Neural progenitor cell (in vitro differentiated cells): Measurements from ENCODE around the gene BRD7.

Source experiments
- EZH2 ChIP-seq: fragments of 200-600 bp; sonication (generic); IDR thresholded peaks from 2 replicates; pipeline ENCODE4 v1.6.1; 2017; ENCODE audit warnings: antibody characterized with exemption, mild to moderate bottlenecking, moderate library complexity
- TF ChIP-seq, protein P1 (sequence below): fragments of 200-600 bp; sonication (generic); IDR thresholded peaks from 2 replicates; pipeline ENCODE4 v1.5.1; 2017; ENCODE audit warnings: antibody characterized with exemption, mild to moderate bottlenecking

DNA sequence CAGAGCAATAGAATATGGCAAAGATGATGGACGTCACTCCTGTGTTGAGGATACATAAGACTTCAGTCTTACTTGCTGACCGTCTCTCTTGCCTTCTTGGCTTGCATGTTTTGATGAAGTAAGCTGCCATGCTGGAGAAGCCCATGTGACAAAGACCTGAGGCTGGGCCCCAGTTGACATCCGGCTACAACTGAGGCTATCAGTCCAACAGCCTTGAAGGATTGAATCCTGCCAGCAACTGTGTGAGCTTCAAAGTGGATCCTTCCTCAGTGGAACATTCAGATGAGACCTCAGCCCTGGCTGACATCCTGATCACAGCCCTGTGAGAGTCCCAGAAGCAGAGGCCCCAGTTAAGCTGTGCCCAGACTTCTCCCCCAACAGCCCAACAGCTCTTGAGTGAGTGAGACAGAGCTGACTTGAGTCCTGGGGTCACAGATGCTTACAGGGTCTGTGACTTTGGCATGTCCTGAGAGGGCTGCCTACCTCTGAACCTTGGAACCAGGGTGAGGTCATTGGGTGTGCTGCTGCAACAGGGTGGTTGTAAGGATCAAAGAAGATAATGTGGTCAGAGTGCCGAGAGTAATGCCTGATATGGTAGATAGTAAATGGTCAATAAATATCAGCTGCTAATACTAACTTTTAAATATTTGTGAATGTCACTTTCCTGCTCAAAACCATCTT is 2.4 kb upstream of the BRD7 start:
- TF ChIP-seq, protein P1, sequence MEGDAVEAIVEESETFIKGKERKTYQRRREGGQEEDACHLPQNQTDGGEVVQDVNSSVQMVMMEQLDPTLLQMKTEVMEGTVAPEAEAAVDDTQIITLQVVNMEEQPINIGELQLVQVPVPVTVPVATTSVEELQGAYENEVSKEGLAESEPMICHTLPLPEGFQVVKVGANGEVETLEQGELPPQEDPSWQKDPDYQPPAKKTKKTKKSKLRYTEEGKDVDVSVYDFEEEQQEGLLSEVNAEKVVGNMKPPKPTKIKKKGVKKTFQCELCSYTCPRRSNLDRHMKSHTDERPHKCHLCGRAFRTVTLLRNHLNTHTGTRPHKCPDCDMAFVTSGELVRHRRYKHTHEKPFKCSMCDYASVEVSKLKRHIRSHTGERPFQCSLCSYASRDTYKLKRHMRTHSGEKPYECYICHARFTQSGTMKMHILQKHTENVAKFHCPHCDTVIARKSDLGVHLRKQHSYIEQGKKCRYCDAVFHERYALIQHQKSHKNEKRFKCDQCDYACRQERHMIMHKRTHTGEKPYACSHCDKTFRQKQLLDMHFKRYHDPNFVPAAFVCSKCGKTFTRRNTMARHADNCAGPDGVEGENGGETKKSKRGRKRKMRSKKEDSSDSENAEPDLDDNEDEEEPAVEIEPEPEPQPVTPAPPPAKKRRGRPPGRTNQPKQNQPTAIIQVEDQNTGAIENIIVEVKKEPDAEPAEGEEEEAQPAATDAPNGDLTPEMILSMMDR, result no peak
- no peak for TF ChIP-seq EZH2
